ENCODE results near the gene RASSF7. TPM values are rescaled to one million over a fixed set of nuclear protein-coding genes. Genes with fewer than 3 reads are reported as not detected.
A peak's percentile ranks its signal among the peaks of the same experiment; 100 is the strongest.

Gene RASSF7
- total RNA-seq, 6 experiments from 2014 or later = 10.1 to 18.8 (median 12.7) TPM

- H3K9me3 Mint-ChIP-seq = peaks cover 18% of the 10 kb centered on the region
- peak; percentile 100 for TF ChIP-seq CTCF (IDR thresholded peaks at IDR 0.05)
- no peaks in the 10 kb centered on the region; the same call in 1 of the 2 replicates for H3K27me3 Mint-ChIP-seq (ENCODE audit: insufficient read depth)
- peak overlapping the region; percentile 91 for H3K27ac Mint-ChIP-seq
- H3K4me1 Mint-ChIP-seq (ENCODE audit: low read depth) = peaks cover 8% of the 10 kb centered on the region; the same call in 1 of the 2 replicates
- peak; percentile 97 for DNase-seq
- peak overlapping the region; percentile 53 for H3K4me3 Mint-ChIP-seq
- H3K36me3 Mint-ChIP-seq (ENCODE audit: low read depth) = peaks cover 37% of the 10 kb centered on the region
These were observed 42.1 kb upstream of the RASSF7 start for GRCh38 chr11:518463-519202.

DNA sequence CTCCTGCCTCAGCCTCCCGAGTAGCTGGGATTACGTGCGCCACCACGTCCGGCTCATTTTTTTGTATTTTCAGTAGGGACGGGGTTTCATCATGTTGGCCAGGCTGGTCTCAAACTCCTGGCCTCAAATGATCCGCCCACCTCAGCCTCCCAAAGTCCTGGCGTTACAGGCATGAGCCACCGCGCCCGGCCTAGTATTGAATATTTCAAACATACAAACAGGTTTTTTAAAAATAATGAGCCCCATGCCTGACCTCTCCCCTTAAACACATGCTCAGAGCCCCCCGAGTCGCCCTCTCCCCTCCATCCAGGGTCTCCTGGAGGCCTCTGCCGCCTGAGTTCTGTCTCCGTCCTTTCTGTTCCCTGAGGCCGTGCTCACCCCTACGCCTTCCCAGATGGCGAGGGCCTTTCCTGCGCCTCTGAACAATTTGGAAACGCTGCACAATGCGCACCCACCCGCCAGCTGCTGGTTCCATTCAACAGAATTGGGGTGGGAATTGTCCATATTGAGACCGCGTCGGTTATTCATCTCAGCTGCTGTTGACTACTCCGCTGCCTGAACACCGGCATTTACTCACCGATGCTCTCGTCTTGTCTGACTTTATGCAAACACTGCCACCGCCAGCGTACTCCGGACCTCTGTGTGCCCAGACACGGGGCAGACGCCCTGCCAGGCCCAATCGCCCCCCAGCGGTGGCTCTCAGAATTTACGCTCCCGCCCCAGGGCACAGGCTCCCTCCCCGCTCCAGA lies 40.2 kb upstream of the RASSF7 start:
- H3K27me3 Mint-ChIP-seq (ENCODE audit: insufficient read depth) = no peaks in the 10 kb centered on the region; the same call in 1 of the 2 replicates
- peak; percentile 25; the same call in 1 of the 2 replicates for TF ChIP-seq CTCF (IDR thresholded peaks at IDR 0.05)
- peaks cover 8% of the 10 kb centered on the region; the same call in 1 of the 2 replicates for H3K4me1 Mint-ChIP-seq (ENCODE audit: low read depth)
- no peak for DNase-seq
- peaks cover 29% of the 10 kb centered on the region for H3K36me3 Mint-ChIP-seq (ENCODE audit: low read depth)
- H3K27ac Mint-ChIP-seq = no peak overlapping the region
- no peak overlapping the region for H3K4me3 Mint-ChIP-seq
- H3K9me3 Mint-ChIP-seq = peaks cover 18% of the 10 kb centered on the region

DNA sequence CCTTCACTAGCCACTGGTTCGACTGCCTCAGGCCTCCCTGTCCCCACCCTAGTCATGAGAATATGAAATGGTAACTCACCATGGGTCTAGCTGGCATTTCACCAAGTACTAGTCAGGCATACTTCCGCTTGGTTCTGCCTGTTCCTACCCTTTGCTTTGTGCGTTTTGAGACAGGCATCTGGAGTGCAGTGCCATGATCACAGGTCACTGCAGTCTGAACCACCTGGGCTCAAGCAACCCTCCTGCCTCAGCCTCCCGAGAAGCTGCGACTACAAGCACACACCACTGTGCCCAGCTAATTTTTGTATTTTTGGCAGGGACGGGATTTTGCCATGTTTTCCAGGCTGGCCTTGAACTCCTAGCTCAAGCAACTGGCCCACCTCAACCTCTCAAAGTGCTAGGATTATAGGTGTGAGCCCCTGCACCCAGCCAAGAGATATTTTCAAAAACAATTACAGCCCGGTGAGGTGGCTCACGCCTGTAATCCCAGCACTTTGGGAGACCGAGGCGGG lies 39.5 kb upstream of the RASSF7 start:
- Mint-ChIP-seq H3K27me3 (ENCODE audit: insufficient read depth) (no peaks in the 10 kb centered on the region; the same call in 1 of the 2 replicates), H3K27ac (no peak overlapping the region), H3K36me3 (ENCODE audit: low read depth) (peaks cover 22% of the 10 kb centered on the region), H3K4me1 (ENCODE audit: low read depth) (peaks cover 8% of the 10 kb centered on the region; the same call in 1 of the 2 replicates), H3K9me3 (peaks cover 12% of the 10 kb centered on the region), H3K4me3 (no peak overlapping the region)
- no peak for DNase-seq
- no peak for TF ChIP-seq CTCF (IDR thresholded peaks at IDR 0.05)

DNA sequence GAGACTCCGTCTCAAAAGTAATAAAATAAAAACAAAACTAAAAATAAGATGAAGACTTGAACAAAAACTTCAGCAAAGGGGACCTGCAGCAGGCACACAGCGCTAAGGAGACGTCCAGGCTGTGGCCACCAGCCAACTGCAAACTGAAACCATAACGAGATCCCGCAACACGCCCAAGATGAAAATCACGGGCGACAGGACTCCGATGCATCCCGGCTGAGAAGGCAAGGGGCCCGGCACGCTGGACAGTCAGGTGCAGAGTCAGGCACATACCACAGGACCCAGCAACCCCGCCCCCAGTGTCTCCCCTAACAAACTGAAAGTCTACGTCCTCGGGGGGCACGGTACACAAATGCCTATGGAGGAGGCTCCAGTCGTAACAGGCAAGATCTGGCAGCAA lies 34.6 kb upstream of the RASSF7 start:
- peak overlapping the region; percentile 71; the same call in 1 of the 2 replicates for H3K4me3 Mint-ChIP-seq
- H3K27me3 Mint-ChIP-seq (ENCODE audit: insufficient read depth) = no peaks in the 10 kb centered on the region
- H3K27ac Mint-ChIP-seq = no peak overlapping the region
- H3K9me3 Mint-ChIP-seq = no peaks in the 10 kb centered on the region
- no peak for DNase-seq
- no peak for TF ChIP-seq CTCF (IDR thresholded peaks at IDR 0.05)
- no peaks in the 10 kb centered on the region; the same call in 1 of the 2 replicates for H3K4me1 Mint-ChIP-seq (ENCODE audit: low read depth)
- H3K36me3 Mint-ChIP-seq (ENCODE audit: low read depth) = peaks cover 6% of the 10 kb centered on the region; the same call in 1 of the 2 replicates

DNA sequence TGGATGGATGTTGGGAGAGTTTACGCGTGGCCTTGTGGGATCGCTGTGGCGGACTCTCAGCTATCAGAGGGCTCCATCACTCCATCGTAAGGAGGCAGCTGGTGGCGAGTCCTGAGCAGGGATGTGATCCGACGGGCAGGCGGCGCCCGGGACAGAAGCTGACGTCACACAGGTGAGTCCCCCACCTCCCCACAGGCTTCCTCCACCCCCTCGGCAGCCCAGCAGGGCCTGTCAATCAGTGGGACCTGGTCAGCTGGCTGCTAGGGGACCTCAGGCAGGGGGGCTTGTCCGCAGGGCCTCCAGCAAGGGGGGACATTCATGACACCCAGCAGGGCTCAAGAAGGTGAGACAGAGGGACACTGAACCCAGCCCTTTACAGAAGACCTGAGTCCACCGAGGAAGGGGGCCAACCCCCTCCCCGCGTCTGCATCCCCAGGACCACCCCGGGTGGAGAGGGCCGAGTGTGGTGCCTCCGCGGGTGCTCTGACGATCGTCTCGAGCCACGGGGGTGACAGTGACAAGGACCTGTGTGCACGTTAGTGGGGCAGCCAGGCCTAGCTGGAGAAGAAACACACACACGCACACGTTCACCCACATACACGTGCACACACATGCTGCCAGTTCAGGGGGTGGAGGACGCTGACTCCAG lies 32.5 kb upstream of the RASSF7 start:
- H3K9me3 Mint-ChIP-seq = no peaks in the 10 kb centered on the region
- DNase-seq = no peak
- H3K36me3 Mint-ChIP-seq (ENCODE audit: low read depth) = peaks cover 6% of the 10 kb centered on the region; the same call in 1 of the 2 replicates
- no peak overlapping the region for H3K4me3 Mint-ChIP-seq
- H3K27me3 Mint-ChIP-seq (ENCODE audit: insufficient read depth) = peaks cover 2% of the 10 kb centered on the region; the same call in 1 of the 2 replicates
- H3K27ac Mint-ChIP-seq = no peak overlapping the region
- H3K4me1 Mint-ChIP-seq (ENCODE audit: low read depth) = no peaks in the 10 kb centered on the region; the same call in 1 of the 2 replicates
- TF ChIP-seq CTCF (IDR thresholded peaks at IDR 0.05) = no peak

Data from HFFc6 (cell line).